ENCODE data around the gene GPR156. TPM values are rescaled to one million over a fixed set of nuclear protein-coding genes. Genes with fewer than 3 reads are reported as not detected.

The GPR156 gene
- polyA plus RNA-seq, 1 donor (not counting 4 experiments of a cell fraction or from before 2014, with no cell fraction given) = 0.17 TPM

GRCh38 chr3:120161902-120162301 lies 123.1 kb downstream of the GPR156 start:
- no peak overlapping the region for H3K4me2 ChIP-seq (ENCODE audit: control insufficient read depth, extremely low read depth, insufficient read depth, low read depth, low read length)
- DNase-seq (ENCODE audit: low read depth, low spot score) = no peak
- no peak overlapping the region for H3K4me3 ChIP-seq (ENCODE audit: control insufficient read depth in 2 of 3, extremely low read depth in 1 of 3, insufficient read depth in 2 of 3, low read depth in 1 of 3, low read length in 3 of 3)
- no peak overlapping the region for H3K9ac ChIP-seq (ENCODE audit: control insufficient read depth, extremely low read depth, insufficient read depth, low read length)
- peak; percentile 78 for FAIRE-seq
- H3K27me3 ChIP-seq (ENCODE audit: control insufficient read depth, extremely low read depth, insufficient read depth, low read length) = no peaks in the 10 kb centered on the region
- no peak overlapping the region for H2AFZ ChIP-seq (ENCODE audit: control insufficient read depth, low read length)
- no peaks in the 10 kb centered on the region for H3K79me2 ChIP-seq (ENCODE audit: control insufficient read depth, insufficient read depth, low read length)
- no peaks in the 10 kb centered on the region for H3K9me3 ChIP-seq (ENCODE audit: control insufficient read depth, low read depth, low read length)
- no peaks in the 10 kb centered on the region for H4K20me1 ChIP-seq (ENCODE audit: control insufficient read depth, extremely low read depth, insufficient read depth, low read length)
- no peaks in the 10 kb centered on the region for H3K36me3 ChIP-seq (ENCODE audit: control insufficient read depth in 2 of 2, extremely low read depth in 1 of 2, insufficient read depth in 2 of 2, low read length in 2 of 2)
- no peaks in the 10 kb centered on the region for H3K9me1 ChIP-seq (ENCODE audit: control insufficient read depth, extremely low read depth, insufficient read depth, low read length)
- peaks cover 30% of the 10 kb centered on the region for H3K4me1 ChIP-seq (ENCODE audit: control insufficient read depth, extremely low read depth, insufficient read depth, low read length)
- TF ChIP-seq CTCF (optimal IDR thresholded peaks at IDR 0.05 in 1 of 3, IDR thresholded peaks at IDR 0.05 in 1 of 3, conservative IDR thresholded peaks at IDR 0.05 in 1 of 3; ENCODE audit: extremely low read depth in 1 of 3, insufficient read depth in 2 of 3, low read length in 3 of 3) (no peak), EZH2 (IDR thresholded peaks at IDR 0.05; ENCODE audit: low read length) (no peak)
- dilution Hi-C loops (cut with MboI; ENCODE audit: extremely low pct_ligation_motif_present, low sequenced_read_pairs) = no loop called here
- H3K27ac ChIP-seq (ENCODE audit: control insufficient read depth, insufficient read depth, low read length) = no peak overlapping the region

GRCh38 chr3:120160050-120160449 lies 125.0 kb downstream of the GPR156 start:
- Histone ChIP-seq H3K9me1 (ENCODE audit: control insufficient read depth, extremely low read depth, insufficient read depth, low read length) (no peaks in the 10 kb centered on the region), H3K4me2 (ENCODE audit: control insufficient read depth, extremely low read depth, insufficient read depth, low read depth, low read length) (peak overlapping the region; percentile 69), H3K36me3 (ENCODE audit: control insufficient read depth in 2 of 2, extremely low read depth in 1 of 2, insufficient read depth in 2 of 2, low read length in 2 of 2) (no peaks in the 10 kb centered on the region), H3K79me2 (ENCODE audit: control insufficient read depth, insufficient read depth, low read length) (no peaks in the 10 kb centered on the region), H3K27ac (ENCODE audit: control insufficient read depth, insufficient read depth, low read length) (peak overlapping the region; percentile 92), H2AFZ (ENCODE audit: control insufficient read depth, low read length) (peak overlapping the region; percentile 9), H3K9me3 (ENCODE audit: control insufficient read depth, low read depth, low read length) (peaks cover 3% of the 10 kb centered on the region), H3K4me3 (ENCODE audit: control insufficient read depth in 2 of 3, extremely low read depth in 1 of 3, insufficient read depth in 2 of 3, low read depth in 1 of 3, low read length in 3 of 3) (no peak overlapping the region), H4K20me1 (ENCODE audit: control insufficient read depth, extremely low read depth, insufficient read depth, low read length) (no peaks in the 10 kb centered on the region), H3K9ac (ENCODE audit: control insufficient read depth, extremely low read depth, insufficient read depth, low read length) (peak overlapping the region; percentile 34), H3K27me3 (ENCODE audit: control insufficient read depth, extremely low read depth, insufficient read depth, low read length) (no peaks in the 10 kb centered on the region), H3K4me1 (ENCODE audit: control insufficient read depth, extremely low read depth, insufficient read depth, low read length) (peaks cover 30% of the 10 kb centered on the region)
- dilution Hi-C loops (cut with MboI; ENCODE audit: extremely low pct_ligation_motif_present, low sequenced_read_pairs) = no loop called here
- no peak for DNase-seq (ENCODE audit: low read depth, low spot score)
- TF ChIP-seq CTCF (optimal IDR thresholded peaks at IDR 0.05 in 1 of 3, IDR thresholded peaks at IDR 0.05 in 1 of 3, conservative IDR thresholded peaks at IDR 0.05 in 1 of 3; ENCODE audit: extremely low read depth in 1 of 3, insufficient read depth in 2 of 3, low read length in 3 of 3) = no peak
- no peak for TF ChIP-seq EZH2 (IDR thresholded peaks at IDR 0.05; ENCODE audit: low read length)
- peak; percentile 99 for FAIRE-seq

Measured in keratinocyte (primary cell).